Measurements from ENCODE around the gene ADGRG3. TPM values are rescaled to one million over a fixed set of nuclear protein-coding genes. Genes with fewer than 3 reads are reported as not detected.

The ADGRG3 gene
- total and polyA plus RNA-seq, 2 of the 13 experiments (the other 11 are each of a cell fraction or from before 2014, with no cell fraction given) = 2.7 to 11.8 TPM

GRCh38 chr16:57635266-57636097 is 32.6 kb upstream of the ADGRG3 start (continued):
- no peak for TF ChIP-seq ZBTB43 (CRISPR knock-in tag; conservative IDR thresholded peaks at IDR 0.05)
- TF ChIP-seq, protein P1, sequence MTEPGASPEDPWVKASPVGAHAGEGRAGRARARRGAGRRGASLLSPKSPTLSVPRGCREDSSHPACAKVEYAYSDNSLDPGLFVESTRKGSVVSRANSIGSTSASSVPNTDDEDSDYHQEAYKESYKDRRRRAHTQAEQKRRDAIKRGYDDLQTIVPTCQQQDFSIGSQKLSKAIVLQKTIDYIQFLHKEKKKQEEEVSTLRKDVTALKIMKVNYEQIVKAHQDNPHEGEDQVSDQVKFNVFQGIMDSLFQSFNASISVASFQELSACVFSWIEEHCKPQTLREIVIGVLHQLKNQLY (CRISPR knock-in tag; IDR thresholded peaks at IDR 0.05) = peak; percentile 92
- no peak for TF ChIP-seq ZNF672 (CRISPR knock-in tag; IDR thresholded peaks at IDR 0.05)
- 0 out of 2 replicates have a peak, but pooled peaks have one; percentile 22 for TF ChIP-seq ZBTB26 (CRISPR knock-in tag; IDR thresholded peaks at IDR 0.05; ENCODE audit: borderline replicate concordance)
- TF ChIP-seq BHLHE40 (IDR thresholded peaks at IDR 0.05; ENCODE audit: low read length) = no peak
- TF ChIP-seq ATF2 (CRISPR knock-in tag; IDR thresholded peaks at IDR 0.05) = peak; percentile 65; the same call in 1 of the 2 replicates
- no peak; the same call in 1 of the 2 replicates for TF ChIP-seq SRY (CRISPR knock-in tag; IDR thresholded peaks at IDR 0.05)
- no peak for TF ChIP-seq FOXP1 (IDR thresholded peaks at IDR 0.05)
- TF ChIP-seq FOXP1 (CRISPR knock-in tag; IDR thresholded peaks at IDR 0.05) = no peak
- TF ChIP-seq PCBP2 (optimal IDR thresholded peaks at IDR 0.05; ENCODE audit: low read depth, low read length, poor library complexity, severe bottlenecking) = no peak
- no peak for TF ChIP-seq ZFP62 (CRISPR knock-in tag; IDR thresholded peaks at IDR 0.05)
- TF ChIP-seq ISX (CRISPR knock-in tag; conservative IDR thresholded peaks at IDR 0.05) = no peak
- no peak for TF ChIP-seq NFE2 (CRISPR knock-in tag; IDR thresholded peaks at IDR 0.05)
- no peak for TF ChIP-seq ZNF678 (CRISPR knock-in tag; IDR thresholded peaks at IDR 0.05)
- TF ChIP-seq TOPORS (CRISPR knock-in tag; IDR thresholded peaks at IDR 0.05) = no peak
- TF ChIP-seq GMEB2 (CRISPR knock-in tag; IDR thresholded peaks at IDR 0.05; ENCODE audit: low read depth) = no peak
- TF ChIP-seq, protein P2, sequence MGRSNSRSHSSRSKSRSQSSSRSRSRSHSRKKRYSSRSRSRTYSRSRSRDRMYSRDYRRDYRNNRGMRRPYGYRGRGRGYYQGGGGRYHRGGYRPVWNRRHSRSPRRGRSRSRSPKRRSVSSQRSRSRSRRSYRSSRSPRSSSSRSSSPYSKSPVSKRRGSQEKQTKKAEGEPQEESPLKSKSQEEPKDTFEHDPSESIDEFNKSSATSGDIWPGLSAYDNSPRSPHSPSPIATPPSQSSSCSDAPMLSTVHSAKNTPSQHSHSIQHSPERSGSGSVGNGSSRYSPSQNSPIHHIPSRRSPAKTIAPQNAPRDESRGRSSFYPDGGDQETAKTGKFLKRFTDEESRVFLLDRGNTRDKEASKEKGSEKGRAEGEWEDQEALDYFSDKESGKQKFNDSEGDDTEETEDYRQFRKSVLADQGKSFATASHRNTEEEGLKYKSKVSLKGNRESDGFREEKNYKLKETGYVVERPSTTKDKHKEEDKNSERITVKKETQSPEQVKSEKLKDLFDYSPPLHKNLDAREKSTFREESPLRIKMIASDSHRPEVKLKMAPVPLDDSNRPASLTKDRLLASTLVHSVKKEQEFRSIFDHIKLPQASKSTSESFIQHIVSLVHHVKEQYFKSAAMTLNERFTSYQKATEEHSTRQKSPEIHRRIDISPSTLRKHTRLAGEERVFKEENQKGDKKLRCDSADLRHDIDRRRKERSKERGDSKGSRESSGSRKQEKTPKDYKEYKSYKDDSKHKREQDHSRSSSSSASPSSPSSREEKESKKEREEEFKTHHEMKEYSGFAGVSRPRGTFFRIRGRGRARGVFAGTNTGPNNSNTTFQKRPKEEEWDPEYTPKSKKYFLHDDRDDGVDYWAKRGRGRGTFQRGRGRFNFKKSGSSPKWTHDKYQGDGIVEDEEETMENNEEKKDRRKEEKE (IDR thresholded peaks at IDR 0.05) = no peak
- no peak for TF ChIP-seq WIZ (CRISPR knock-in tag; IDR thresholded peaks at IDR 0.05)
- no peak for TF ChIP-seq JUNB (CRISPR knock-in tag; IDR thresholded peaks at IDR 0.05; ENCODE audit: borderline replicate concordance)
- TF ChIP-seq ZNF550 (CRISPR knock-in tag; IDR thresholded peaks at IDR 0.05; ENCODE audit: borderline replicate concordance) = 0 out of 2 replicates have a peak, but pooled peaks have one; percentile 19
- TF ChIP-seq FOXK2 (IDR thresholded peaks at IDR 0.05) = no peak
- no peak for TF ChIP-seq HNRNPUL1 (IDR thresholded peaks at IDR 0.05; ENCODE audit: low read depth, low read length)

Measured in HepG2 (cell line).